Measurements from ENCODE around the gene FAH.

FAH gene

DNA sequence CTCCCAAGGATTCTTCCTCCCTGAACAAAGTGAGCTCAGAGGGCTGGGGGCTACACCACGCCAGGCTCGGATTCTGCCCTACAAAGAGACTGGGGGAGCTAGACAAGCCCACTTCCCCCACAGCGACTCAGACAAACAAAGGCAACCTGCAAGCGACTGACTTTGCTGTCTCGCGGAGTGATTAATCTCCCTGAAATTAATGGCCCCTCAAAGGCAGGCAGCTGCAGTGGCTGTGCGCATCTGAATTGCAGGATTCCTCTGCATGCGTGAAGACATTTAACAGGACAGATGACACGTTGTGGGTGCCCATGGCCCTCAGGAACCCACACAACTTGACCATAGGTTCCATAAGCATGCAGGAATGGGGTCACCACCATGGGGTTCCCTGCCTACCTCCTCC, 80.8 kb downstream of the FAH start:
- Histone ChIP-seq H2AK5ac (ENCODE audit: low read length) (no peak overlapping the region), H3K23ac (ENCODE audit: low read length) (no peak overlapping the region), H3K4me1 (ENCODE audit: control insufficient read depth, low read depth, low read length) (no peaks in the 10 kb centered on the region), H4K8ac (ENCODE audit: low read depth, low read length) (no peak overlapping the region), H3K27me3 (ENCODE audit: insufficient read depth, low read length, poor library complexity) (no peaks in the 10 kb centered on the region), H3K4me3 (ENCODE audit: low read length) (no peak overlapping the region), H2BK120ac (ENCODE audit: low read depth, low read length) (no peak overlapping the region), H3K9ac (ENCODE audit: low read length) (no peak overlapping the region), H3K4me2 (ENCODE audit: low read length) (no peak overlapping the region), H3K36me3 (ENCODE audit: control insufficient read depth, insufficient read depth, low read length) (no peaks in the 10 kb centered on the region), H3K56ac (ENCODE audit: low read length) (no peak overlapping the region), H3K79me2 (ENCODE audit: control insufficient read depth, insufficient read depth, low read length) (no peaks in the 10 kb centered on the region), H3K79me1 (ENCODE audit: low read length) (no peaks in the 10 kb centered on the region), H3K4ac (ENCODE audit: low read depth, low read length) (no peak overlapping the region), H3K27ac (ENCODE audit: low read depth, low read length) (no peak overlapping the region), H4K5ac (ENCODE audit: low read length) (no peak overlapping the region), H3K18ac (ENCODE audit: low read length) (no peak overlapping the region), H2BK5ac (ENCODE audit: low read length) (no peak overlapping the region), H2BK15ac (replicated peaks; ENCODE audit: low read depth) (no peak overlapping the region)
- no CpG with 5 or more reads among the region's 9 CpGs for WGBS (ENCODE audit: extremely low coverage, insufficient coverage, low lambda C conversion rate)
- no peak for DNase-seq

- Histone ChIP-seq H4K8ac (ENCODE audit: low read depth, low read length) (no peak overlapping the region), H3K27ac (ENCODE audit: low read depth, low read length) (no peak overlapping the region), H3K79me1 (ENCODE audit: low read length) (no peaks in the 10 kb centered on the region), H3K4ac (ENCODE audit: low read depth, low read length) (no peak overlapping the region), H2AK5ac (ENCODE audit: low read length) (no peak overlapping the region), H3K18ac (ENCODE audit: low read length) (no peak overlapping the region), H3K79me2 (ENCODE audit: control insufficient read depth, insufficient read depth, low read length) (no peaks in the 10 kb centered on the region), H3K56ac (ENCODE audit: low read length) (no peak overlapping the region), H3K4me3 (ENCODE audit: low read length) (no peak overlapping the region), H3K9ac (ENCODE audit: low read length) (no peak overlapping the region), H3K4me1 (ENCODE audit: control insufficient read depth, low read depth, low read length) (no peaks in the 10 kb centered on the region), H3K27me3 (ENCODE audit: insufficient read depth, low read length, poor library complexity) (no peaks in the 10 kb centered on the region), H3K23ac (ENCODE audit: low read length) (no peak overlapping the region), H2BK15ac (replicated peaks; ENCODE audit: low read depth) (no peak overlapping the region), H2BK120ac (ENCODE audit: low read depth, low read length) (no peak overlapping the region), H2BK5ac (ENCODE audit: low read length) (no peak overlapping the region), H3K36me3 (ENCODE audit: control insufficient read depth, insufficient read depth, low read length) (no peaks in the 10 kb centered on the region), H4K5ac (ENCODE audit: low read length) (no peak overlapping the region), H3K4me2 (ENCODE audit: low read length) (no peak overlapping the region)
- DNase-seq = peak; percentile 58
- no CpG with 5 or more reads among the region's 4 CpGs for WGBS (ENCODE audit: extremely low coverage, insufficient coverage, low lambda C conversion rate)
Measured at GRCh38 chr15:80234883-80235282, 82.1 kb downstream of the FAH start.

All from mesendoderm (in vitro differentiated cells).